Neural progenitor cell (in vitro differentiated cells): Measurements from ENCODE around the gene ZC3H7A.
A peak's percentile ranks its signal among the peaks of the same experiment; 100 is the strongest.

ENCODE experiments used
- EZH2 ChIP-seq: fragments of 200-600 bp; sonication (generic); IDR thresholded peaks from 2 replicates; pipeline ENCODE4 v1.6.1; 2017; ENCODE audit warnings: antibody characterized with exemption, mild to moderate bottlenecking, moderate library complexity
- EZH2phosphoT487 ChIP-seq: fragments of 200-600 bp; sonication (generic); IDR thresholded peaks from 2 replicates; pipeline ENCODE4 v1.6.1; 2017; ENCODE audit warnings: antibody characterized with exemption
- TF ChIP-seq, protein P1 (sequence below): fragments of 200-600 bp; sonication (generic); IDR thresholded peaks from 2 replicates; pipeline ENCODE4 v1.5.1; 2017; ENCODE audit warnings: antibody characterized with exemption, mild to moderate bottlenecking

DNA sequence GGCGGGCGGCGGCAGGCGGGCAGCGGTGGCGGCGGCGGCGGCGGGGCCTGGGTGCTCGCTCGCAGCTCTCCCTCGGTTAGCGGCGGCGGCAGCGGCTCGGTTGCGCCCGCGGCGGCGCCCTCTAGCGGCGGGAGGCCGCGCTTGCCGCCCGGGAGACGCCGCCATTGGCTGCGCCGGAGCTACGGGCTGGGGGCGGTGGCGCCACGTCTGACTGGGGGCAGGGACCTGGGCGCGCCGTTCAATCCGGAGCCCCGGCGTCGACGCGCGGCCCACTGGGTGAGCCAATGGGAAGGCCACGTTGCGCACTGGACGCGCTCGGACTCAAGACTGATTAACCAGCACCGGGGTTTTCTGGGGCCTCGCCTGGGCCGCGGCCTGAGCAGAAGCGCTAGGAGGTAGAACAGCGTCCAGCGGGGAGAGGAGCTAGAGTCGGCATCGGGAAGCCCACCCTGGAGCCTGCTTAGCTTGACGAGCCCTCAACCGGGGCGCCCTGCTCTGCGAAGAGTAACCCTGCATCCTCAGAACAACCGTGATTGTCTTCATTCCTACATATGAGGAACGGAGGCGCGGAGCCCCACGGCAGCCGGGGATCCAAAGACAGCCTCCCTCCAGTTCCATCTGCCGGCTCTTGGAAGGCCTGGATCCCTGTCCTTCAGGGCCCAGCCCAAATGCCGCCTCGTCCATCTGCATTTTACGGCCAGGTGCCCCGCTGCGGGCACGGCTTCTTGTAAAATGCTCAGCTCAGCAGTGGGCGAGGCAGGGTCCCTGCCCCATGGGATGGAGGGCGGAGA lies at the start of gene ZC3H7A:
- TF ChIP-seq, protein P1, sequence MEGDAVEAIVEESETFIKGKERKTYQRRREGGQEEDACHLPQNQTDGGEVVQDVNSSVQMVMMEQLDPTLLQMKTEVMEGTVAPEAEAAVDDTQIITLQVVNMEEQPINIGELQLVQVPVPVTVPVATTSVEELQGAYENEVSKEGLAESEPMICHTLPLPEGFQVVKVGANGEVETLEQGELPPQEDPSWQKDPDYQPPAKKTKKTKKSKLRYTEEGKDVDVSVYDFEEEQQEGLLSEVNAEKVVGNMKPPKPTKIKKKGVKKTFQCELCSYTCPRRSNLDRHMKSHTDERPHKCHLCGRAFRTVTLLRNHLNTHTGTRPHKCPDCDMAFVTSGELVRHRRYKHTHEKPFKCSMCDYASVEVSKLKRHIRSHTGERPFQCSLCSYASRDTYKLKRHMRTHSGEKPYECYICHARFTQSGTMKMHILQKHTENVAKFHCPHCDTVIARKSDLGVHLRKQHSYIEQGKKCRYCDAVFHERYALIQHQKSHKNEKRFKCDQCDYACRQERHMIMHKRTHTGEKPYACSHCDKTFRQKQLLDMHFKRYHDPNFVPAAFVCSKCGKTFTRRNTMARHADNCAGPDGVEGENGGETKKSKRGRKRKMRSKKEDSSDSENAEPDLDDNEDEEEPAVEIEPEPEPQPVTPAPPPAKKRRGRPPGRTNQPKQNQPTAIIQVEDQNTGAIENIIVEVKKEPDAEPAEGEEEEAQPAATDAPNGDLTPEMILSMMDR = peak; percentile 57
- TF ChIP-seq EZH2 (no peak), EZH2phosphoT487 (no peak)
